Measurements from ENCODE around the gene EZR. TPM values are rescaled to one million over a fixed set of nuclear protein-coding genes. Genes with fewer than 3 reads are reported as not detected.

Gene EZR
- total RNA-seq, 1 donor from 2014 or later: 90.7 TPM

DNA sequence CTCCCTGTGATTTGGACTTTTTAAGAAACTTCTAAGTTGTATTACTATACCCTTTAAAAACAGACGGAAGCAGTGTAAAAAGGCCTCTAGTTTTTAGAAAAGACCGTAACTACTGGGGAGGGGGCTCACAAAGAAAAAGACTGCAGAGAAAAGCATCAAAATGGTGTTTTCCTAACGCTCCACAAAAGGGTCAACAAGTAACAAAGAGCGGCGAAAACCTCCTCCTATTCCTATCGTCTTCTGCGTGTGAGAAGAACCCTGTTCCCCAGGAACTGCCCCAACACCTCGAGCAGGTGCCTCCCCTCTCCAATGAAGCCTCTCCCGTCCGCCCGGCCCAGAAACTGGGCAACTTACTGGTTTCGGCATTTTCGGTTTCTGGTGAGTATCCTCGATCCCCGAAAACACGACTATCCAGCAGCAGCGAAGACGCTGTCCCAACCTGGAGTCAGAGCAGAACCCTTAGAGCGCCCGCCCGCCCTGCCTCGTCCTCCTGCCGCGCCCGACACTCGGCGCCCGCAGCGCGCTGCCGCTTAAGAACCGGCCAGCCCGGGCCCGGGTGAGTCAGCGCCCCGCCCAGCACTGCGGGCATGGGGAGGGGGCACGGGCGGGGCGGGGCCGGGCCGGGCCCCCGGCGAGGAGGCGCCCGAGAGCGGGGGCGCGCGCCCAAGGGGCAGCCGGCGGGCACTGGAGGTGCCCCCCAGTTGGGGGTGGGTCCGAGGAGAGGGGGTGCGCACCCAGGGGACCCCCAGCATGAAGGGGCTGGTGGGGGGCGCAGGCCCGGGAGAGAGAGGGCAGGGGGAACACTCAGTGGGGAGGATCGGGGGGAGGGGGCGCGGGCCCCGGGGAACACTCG lies 1.2 kb downstream of the EZR start:
- peak; percentile 87 for DNase-seq

DNA sequence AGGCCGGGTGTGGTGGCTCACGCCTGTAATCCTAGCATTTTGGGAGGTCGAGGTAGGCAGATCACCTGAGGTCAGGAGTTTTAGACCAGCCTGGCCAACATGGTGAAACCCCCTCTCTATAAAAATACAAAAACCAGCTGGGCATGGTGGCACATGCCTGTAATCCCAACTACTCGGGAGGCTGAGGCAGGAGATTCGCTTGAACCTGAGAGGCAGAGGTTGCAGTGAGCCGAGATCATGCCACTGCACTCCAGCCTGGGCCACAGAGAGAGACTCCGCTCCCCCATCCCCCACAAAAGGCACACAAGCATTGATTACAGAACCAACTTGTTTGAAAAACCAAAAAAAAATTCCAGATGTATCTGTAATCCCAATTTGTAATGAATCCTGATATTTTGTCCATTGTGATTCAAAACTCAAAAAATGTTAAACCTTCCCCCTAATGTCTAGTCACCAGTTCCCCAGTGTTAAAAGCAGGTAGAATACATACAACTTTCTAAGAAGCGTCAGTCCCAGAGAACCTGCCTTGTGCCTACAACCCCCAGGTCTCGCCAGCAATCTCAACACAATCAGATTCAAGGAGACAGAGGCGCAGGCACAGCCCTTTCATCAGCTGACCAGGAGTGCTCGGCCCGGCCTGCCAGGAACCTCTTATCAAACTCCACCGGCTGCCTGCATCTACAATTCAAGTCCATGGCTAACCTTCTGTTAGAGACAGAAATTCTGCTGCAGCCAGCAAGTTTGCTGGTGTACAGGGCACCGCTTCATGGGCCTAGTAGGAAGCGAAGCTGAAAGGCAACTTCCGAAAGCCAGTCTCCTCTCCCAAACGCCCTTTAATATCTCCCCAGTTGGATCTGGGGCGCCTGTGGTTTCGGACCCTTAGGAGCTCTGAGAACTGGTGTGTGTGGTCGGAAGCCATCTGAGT lies 2.1 kb downstream of the EZR start:
- DNase-seq: peak; percentile 73

DNA sequence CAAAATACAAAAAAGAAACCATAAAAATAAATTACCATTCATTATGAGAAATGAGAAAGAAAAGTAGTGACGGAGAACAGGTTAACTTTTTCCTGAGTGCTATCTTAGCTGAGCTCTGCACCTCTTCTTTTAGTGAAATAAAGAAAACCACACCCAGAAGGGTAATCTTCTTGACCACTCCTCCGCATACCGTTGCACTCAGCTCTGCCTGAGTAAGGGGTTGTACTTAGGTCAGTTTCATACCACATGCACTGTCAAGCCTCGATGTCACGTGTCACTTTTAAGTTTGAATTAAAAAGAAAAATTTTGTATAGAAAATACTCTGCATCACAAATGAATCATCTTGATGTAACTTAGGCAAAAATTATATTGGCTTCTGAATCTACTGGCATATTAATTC lies 2.8 kb downstream of the EZR start:
- no peak for DNase-seq

DNA sequence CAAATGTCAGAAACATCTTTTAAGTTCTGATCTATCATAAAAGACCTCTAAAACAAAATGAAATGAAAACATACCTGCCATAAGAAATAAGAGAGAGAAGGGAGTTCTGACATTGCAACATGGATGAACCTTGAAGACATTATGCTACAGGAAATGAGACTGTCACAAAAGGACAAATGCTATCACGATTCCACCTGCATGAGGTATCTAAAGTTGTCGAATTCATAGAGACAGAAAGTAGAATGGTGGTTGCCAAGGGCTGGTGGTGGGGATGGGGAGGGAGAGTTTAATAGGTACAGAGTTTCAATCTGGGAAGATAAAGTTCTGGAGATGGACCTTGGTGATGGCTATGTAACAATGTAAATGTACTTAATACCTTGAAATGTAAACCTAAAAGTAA lies 3.3 kb downstream of the EZR start:
- DNase-seq: no peak

DNA sequence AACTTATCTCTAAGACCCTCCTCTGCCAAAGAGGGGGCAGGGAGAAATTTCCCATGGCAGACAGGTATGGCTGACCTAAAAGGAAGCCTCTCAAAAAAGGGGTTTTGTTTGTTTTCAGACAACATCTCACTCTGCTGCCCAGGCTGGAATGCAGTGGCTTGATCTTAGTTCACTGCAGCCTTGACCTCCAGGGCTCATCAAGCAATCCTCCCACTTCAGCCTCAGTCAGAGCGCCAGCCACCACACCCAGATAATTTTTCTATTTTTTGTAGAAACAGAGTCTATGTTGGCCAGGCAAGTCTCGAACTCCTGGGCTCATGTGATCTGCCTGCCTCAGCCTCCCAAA lies 3.8 kb downstream of the EZR start:
- DNase-seq: no peak

DNA sequence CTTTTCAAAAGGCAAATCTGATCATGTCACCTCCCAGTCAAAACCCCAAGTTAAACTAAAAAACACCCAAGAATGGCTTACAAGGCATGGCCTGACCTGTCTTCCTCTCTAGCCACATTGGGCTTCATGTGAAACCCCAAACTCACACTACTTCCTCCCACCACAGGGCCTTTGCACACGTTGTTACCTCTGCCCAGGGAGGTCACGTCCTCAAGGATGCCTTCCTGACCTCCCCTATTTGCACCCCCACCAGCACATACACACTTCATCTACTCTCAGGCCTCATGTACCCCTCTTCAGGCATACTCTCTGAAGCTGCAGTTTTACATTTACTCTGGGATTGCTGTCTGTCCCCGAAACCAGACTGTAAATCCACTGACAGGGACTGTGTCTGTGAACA lies 6.1 kb downstream of the EZR start:
- no peak for DNase-seq

DNA sequence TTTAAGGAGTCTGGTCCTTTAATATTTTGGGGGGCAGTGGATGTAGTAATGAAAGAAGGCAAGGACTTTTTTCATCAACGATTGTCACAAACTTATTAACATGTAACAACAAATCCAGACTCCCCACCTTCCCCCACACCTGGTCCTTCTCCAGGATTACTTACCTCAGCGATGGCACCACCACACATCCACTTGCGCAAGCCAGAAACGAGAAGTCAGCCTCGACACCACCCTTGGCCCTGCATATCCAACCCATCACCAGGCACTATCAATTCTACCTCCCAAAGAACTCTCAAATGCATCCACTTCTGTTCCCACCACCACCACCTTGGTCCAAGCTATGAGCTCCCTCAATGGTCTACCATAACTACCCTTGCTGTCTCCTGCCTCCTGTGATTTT lies 6.6 kb downstream of the EZR start:
- no peak for DNase-seq

DNA sequence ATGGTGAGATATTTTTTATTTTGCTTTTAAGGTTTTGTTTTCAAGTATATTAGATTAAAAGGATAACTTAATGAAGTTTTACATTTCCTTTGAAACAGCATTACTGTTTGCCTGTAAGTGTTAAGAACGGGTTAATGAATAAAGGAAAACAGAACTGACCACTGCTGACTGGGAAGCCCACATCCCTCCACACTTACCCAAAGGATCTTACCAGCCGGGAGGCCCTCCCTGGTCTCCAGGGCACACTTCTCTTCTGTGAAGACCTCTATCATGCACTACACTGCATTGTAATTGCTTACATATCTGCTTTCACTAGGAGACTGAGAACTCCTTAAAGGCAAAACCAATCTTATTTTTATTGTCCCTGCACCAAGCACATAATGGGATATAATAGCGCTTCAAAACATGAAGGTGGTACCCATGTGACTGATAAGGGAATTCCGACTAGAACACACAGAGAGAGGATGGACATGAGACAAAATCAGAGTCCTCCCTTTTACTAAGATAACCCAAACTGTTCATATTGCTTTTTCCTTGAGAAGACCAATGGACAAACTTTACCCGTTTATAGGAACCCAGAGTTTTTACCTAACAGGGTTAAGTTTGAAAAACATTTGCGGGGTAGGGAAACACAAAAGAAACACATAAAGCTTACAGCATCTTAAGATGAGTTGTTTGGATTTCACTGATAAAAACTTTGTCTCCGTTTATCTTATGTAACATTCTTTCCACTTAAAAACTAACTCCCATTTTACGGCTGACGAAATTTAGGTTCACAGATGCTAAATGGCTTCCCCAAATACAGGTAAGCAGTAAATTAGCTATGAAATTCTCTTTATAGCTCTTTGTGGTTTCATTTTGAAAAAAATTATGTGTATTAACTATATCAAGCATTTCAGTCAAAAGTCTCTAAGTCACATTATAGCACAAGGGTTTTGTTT lies 8.7 kb downstream of the EZR start:
- DNase-seq: no peak

DNA sequence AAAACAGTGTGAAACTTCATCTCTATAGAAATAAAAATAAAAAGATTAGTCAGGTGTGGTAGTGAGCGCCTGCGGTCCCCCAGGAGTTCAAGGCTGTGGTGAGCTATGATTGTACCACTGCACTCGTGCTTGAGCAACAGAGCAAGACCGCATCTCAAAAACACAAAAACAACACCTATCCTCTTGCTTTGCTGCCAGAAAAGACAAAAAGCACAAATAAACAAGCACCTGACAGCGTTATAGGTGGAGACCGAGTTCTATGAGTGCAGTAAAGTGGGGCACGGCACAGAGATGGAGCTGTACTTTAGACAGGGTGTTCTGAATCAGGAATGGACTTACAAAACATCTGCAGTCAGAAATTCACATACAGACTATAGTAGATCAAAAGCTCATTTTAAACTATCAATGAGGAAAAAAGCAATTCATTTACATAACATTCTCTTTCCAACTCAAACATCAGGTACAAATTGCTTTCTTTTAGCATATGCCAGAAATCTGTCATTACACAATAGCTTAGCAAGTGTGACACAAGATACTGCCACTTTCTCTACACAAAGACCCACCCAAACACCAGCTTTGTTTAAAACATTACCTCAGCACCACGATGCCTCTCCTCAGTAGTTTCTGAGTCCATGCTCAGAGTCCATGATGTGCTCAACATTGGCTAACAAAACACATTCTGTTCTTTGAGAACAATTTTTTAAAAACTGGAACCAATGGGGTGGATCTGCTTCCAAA lies 10.1 kb downstream of the EZR start:
- no peak for DNase-seq

DNA sequence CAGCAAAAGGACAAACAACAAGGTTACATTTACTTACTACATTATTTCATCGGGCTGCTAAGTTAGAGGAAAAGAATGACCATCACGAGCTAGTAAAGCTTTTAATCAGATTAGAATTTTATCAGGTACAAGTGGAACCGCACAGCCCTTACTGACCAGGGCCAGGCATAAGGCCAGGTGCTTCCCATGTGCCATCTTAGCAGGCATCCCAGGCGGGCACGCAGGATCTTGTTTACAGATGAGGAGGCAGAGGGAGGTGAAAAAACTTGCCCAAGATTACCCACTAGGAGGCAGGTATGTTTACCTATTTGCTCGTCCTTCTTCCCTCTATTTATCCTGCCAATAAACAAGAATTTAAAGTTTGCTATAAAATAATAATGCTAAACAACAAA lies 10.7 kb downstream of the EZR start:
- no peak for DNase-seq

DNA sequence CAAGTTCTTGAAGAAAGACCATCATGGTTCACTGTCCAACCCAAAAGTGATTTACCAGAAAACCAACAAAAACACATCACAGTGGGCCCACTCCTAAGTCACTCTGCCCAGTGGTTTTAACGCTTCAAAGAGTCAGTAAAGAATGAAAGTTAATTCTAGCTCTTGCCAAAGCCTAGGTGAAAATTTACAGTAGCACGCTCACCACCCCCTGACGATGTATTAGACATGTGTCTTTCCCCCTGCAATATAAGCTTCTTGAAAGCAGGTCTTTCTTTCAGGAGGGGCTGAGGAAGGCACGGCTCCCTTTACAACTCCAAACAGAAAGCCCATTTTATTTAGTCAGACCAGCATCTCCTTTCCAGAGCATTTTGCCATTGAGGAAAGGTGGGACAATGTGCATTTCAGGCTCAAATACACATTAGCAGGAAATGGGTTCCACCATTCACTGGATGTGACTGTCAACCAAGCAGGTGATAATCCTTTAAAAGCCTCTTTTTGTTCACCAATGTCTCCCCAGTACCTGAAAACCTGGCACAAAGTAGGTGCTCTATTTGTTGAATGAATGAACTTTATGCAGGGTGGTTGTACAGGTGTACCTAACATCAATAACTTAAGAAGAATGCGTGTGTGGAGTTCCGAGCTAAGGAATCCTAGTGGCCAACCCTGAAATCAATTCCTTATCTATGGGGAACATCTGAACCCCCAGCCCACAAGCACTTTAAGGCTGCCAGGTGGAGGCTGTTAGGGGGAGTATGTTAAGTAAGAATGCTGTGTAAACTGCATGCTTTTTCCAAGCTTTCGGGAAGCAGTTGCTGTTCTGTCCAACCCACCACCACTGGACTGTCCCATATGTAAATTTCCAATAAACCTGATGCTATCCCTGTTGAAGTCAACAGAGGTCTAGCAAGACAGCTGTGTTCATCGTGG lies 11.4 kb downstream of the EZR start:
- no peak for DNase-seq

DNA sequence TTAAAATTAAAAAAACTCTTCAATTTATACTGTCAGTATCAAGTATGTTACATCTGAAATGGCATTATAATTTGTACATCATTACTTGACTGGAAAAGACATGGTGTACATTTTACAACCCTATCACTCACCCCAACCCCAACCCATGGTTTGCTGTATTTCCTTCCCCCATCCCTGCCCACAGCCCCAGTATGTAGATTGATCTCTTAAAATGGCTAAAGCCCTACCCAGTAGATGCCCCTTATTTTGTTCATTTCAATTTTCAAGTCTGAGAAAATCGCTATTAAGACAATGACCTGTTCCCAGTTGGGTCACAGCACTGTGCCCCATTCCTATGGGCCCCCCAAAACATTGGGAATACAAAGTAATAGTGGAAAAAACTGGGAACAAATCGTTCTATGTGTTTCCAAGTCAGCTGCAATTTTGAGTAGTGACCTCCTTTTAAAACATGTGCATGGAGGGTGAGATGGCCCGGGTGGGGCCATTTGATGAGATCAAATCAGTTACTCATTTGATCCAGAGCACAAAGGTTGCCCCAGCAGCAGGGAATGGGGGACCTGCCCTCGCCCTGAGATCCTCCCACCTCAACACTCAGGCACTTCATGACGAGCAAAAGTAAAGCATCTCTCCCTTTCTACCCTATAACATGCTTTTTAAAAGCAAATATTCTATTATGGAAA lies 13.3 kb downstream of the EZR start:
- DNase-seq: no peak

DNA sequence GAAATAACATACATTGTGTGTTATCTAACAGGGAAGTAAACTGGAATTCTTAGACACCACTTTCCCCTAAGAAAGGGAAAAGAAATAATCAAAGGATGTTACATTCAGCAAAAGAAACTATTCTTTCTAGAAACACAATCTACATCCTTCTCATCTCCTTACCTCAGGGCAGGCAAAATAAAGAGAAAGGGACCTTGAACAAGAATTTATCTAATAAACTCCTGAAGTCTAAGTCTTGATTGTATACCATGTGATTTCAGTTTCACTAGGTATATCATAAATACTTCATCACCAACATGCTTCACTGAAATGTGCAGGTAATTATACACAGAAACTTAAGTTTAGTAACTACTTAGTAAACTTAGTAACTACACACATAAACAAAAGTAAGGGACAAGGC lies 15.0 kb downstream of the EZR start:
- no peak for DNase-seq

DNA sequence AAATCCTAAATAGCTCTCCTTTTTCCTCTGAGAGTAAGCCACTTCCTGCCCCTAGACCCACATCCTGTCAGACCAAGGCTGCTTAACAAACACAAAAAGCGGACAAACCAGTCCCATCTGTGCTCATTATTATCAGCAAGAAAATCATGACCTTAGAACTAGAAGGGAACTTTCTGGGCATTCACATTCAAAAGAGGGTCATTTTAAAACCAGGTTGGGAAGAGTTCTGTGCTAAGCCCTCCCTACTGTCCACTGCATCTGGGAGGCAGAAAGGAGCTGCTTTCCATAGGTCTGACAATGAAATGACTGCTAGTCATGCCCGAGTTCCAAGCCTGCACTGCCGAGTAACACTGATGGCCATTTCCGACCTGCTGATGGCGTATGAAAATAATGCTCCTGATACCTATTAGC lies 15.4 kb downstream of the EZR start:
- peak; percentile 67 for DNase-seq

DNA sequence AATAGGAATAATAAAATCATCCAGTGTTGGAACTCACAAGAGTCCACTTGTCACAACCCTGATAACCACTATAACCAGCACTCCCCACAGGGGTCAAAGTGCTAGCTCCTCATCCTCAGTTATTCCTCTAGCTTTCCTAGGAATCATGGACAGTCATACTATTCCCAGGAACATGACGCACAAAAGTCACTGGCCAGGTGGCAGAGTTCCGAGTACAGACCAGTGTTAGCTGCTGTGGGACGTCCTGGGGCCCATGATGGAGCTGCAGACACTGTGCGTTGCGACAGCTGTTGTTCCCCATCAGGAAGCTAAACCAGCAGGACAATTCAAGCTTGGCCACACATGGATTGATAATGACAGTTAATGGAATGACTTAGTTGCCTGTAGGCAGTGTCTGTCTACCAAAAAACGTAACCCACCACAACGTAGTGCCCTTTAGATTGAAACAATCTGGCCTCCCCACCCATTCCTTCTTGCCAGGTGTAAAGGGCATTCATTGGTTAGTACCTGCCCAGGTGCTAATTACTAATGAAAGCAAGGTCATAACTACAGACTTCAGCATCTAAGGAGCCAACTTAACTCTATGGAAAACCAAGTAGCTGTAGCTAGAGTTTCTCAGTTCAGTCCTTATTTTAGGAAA lies 17.4 kb downstream of the EZR start:
- no peak for DNase-seq

DNA sequence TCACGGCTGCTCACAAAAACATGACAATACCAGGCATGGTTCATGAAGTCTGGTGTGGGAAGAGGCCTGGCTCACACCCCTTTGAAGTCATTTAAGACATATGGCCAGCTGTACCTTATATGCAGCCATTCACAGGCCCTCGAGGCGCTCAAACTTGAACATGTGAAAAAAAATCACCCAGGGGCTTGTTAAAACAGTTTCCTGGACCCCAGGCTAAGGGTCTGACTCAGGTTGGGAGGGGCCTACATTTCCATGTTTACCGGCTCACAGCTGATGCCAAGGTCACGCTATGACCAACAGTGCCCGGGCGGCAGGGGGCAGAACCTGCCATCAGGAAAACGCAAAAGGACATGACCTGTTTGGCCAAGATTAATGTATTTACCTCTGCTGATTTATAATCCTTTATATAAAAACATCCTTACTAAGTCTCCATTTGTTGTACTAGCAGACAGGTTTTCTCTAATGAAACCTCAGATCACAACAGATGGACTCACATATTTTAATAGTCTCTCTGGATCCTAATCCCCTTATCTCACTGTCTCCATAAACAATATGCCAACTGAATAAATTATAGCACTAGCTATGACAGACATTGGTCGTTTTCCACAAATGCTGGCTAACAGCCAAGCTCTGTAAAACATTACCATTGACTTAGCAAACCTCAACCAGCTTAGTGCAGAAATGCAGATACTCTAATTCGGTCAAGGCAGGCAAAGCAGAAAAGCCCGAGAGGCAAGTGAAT lies 19.9 kb downstream of the EZR start:
- DNase-seq: peak; percentile 73

DNA sequence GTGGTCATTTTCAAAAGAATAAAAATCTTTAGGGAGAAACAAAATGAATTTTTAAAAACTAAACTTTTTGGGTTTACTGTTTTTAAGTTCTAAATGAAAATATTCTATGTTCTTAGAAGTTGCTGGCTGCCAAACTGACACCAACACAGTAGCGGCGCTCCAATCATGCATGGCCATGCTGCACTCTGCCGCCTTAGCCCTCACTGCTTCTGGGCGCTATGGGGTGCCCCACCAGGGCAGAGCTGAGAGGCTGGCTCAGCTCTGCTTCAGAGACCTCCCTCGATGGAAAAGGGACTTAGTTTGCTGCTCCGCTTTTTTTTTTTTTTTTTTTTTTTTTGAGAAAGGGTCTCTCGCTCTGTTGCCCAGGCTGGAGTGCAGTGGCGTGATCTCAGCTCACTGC lies 20.9 kb downstream of the EZR start:
- no peak for DNase-seq

DNA sequence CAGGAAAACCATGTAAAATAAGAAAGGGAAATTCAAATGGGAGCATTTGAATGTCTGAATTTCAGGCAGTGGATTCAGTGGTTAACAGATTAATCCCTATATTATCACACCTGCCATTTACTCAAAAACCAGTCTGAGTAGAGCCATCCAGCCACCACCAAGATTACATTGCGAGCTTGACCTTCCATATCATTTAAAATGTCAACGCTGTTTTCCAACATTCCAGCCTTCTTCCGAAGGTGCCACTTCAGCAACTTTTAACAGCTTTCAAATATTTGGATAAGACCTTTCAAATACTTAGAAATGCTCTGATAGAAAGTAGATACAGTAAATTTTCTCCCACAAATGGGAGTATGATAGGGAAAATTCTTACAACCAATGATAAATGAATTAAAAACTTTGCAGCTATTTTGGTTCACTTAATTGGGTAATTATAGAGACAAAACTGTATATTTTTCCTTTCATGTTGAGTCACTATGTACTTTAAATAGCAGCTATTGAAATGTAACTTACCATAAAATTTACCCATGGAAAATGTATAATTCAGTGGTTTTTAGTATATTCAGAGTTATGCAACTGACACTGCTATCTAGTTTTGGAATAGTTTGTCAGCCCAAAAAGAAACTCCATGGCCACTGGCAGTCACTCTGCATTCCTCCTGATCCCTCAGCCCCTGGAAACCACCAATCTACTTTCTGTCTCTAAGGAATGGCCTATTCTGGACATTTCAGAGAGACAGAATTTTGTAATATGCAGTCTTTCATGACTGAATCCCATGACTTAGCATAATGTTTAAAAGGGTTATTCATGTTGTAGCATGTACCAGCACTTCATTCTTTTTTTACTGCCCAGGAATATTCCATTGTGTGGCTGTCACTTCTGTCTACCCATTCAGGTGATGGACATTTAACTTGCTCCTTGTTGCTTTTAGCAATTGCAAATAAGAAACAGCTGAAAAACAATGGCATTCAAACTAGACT lies 21.5 kb downstream of the EZR start:
- no peak for DNase-seq

All from dermis blood vessel endothelial cell (primary cell).